Fibroblast of skin of left biceps (primary cell): ENCODE measurements around the gene DNAJC7.

ENCODE experiments used
- DNase-seq, 2 experiments: peaks; one replicate each; pipeline ENCODE4 v3.0.0-alpha.2; 2013; ENCODE audit warnings: low read depth in 2 of 2

Gene DNAJC7

GRCh38 chr17:41975099-41976083, 41.8 kb downstream of the DNAJC7 start:
- DNase-seq = no peak

DNA sequence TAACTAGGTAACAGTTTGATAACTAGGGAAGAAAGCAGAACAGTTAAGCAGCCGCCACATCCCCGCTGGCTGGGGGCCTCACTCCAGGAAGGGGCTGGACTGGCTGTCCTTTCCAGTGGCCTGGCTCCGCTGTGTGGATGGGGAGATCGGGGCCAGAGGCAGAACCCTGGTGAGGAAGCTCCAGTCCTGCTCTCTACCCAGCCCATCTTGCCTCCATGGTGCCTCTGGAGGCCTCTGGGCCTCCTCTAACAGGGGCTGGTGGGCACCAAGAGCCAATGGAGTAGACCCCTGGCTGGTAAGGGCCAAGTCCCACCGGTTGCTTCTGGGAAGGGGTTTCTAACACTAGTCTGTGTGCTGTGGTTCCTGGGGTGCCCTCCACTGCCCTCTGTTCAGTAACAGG, 42.6 kb downstream of the DNAJC7 start:
- no peak for DNase-seq

GRCh38 chr17:41974031-41974430, 43.2 kb downstream of the DNAJC7 start:
- no peak for DNase-seq

DNA sequence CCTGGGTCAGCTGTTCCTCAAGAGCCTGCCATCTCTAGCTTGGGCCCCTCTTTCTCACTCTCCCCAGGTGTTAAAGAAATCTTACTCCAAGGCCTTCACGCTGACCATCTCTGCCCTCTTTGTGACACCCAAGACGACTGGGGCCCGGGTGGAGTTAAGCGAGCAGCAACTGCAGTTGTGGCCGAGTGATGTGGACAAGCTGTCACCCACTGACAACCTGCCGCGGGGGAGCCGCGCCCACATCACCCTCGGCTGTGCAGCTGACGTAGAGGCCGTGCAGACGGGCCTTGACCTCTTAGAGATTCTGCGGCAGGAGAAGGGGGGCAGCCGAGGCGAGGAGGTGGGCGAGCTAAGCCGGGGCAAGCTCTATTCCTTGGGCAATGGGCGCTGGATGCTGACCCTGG, 43.8 kb downstream of the DNAJC7 start:
- no peak for DNase-seq

GRCh38 chr17:41972571-41973407, 44.5 kb downstream of the DNAJC7 start:
- no peak for DNase-seq

- DNase-seq = no peak
These were observed 45.3 kb downstream of the DNAJC7 start for GRCh38 chr17:41971721-41972523.

DNA sequence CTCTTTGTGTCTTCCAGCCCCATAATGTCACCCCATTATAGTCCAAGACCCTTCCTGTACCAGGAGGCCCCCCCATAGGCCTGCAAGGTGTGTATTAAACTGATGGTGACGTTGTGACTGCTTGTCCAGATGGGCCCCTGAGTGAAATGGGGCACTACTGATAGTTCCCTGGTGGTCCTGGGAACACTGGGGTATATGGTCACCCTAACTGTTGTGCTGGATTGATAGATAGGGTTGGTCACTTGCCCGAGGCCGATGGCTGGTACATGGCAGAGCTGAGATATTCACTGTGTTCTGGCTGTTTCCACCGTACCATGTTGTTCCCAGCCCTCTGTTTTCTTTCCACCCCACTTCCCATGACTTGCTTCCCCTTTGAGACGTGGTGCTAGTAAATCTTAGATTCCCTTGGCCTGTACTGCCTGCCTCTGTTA, 46.3 kb downstream of the DNAJC7 start:
- no peak for DNase-seq

GRCh38 chr17:41968676-41969075, 48.6 kb downstream of the DNAJC7 start:
- DNase-seq = no peak

DNA sequence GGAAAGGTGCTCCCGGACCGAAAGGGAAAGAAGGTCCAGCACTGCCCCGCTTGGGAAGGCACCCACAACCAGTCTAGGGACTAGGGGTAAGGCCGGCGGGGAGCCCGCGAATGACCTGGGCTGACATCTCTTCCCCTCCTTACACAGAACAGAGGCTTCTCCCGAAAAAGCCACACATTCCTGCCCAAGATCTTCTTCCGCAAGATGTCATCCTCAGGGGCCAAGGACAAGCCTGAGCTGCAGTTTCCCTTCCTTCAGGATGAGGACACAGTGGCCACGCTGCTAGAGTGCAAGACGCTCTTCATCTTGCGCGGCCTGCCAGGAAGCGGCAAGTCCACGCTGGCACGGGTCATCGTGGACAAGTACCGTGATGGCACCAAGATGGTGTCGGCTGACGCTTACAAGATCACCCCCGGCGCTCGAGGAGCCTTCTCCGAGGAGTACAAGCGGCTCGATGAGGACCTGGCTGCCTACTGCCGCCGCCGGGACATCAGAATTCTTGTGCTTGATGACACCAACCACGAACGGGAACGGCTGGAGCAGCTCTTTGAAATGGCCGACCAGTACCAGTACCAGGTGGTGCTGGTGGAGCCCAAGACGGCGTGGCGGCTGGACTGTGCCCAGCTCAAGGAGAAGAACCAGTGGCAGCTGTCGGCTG, 49.2 kb downstream of the DNAJC7 start:
- no peak for DNase-seq

- DNase-seq = no peak
These were observed 49.9 kb downstream of the DNAJC7 start for GRCh38 chr17:41967141-41967920.

DNA sequence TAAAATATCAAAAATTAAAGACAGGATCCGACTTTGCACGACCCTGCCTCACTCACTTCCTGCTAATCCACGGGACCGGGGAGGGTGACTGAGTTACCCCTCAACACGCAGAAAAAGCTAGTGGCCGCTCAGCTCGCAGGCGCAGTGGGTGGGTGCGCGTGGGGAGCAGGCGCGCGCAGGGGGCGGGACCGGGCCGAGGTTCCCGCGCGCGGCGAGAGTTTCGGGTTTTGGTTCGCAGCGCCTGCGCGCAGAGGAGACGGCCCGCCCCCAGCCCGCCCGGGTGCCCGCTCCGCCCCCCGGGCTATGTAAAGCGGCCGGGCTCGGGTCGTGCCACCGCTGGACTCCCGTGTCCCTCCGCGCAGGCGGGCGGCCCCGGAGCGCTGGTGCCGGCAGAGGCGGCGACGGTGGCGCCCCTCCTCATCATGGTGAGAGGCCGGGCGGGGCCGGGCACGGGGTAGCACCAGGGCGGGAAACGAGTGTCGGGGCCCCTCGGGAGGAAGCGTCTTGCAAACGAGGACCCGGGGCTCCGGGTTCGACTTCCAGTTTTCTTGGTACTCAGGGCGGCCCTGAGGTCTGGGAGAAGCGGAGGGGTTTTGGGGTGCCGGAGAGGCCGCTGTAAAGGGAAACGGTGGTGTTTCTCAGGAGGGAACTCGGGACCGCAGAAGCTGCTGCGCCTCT, 50.6 kb downstream of the DNAJC7 start, which contains the start of gene CNP:
Gene CNP, plus strand, starts transcription at position 333 of the 678 bp plus-strand sequence. Its CDS starts 90 bp downstream, at position 423.
- DNase-seq = peak; percentile 70 to 78

DNA sequence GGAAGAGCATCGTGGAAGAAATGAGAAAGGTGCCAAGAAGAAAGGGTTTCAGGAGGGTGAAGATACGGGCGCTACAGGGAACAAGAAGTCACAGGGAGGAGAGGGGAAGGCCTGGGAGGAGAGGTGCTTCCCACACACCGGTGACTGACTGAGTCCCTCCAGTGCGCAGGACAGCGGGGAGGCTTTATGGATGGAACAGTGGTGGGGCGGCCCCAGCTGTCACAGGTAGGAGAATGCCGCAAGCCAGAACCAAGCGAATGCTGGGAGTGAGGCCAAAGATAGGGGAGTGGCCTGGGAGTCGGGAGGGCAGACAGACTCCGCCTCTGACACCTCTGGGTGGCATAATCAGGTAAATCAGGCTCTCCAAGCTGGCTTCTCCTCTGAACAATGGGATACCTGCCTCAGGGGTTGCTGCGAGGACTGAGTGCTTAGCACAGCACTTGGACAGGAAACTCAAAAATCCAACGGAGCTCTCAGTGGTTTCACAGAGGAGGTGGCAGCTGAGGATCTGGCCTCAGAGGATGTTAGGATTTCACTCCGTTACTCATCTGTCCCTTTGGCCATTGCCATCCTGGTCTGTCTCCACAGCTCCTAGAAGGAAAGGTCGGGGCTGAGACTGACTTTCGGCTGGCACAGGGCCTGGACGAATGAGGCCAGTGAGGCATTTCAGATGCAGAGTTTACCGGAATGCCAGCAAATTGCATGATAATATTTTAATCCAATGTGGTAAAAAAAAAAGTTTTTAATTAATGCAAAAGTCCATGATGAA, 51.4 kb downstream of the DNAJC7 start:
- no peak for DNase-seq

DNA sequence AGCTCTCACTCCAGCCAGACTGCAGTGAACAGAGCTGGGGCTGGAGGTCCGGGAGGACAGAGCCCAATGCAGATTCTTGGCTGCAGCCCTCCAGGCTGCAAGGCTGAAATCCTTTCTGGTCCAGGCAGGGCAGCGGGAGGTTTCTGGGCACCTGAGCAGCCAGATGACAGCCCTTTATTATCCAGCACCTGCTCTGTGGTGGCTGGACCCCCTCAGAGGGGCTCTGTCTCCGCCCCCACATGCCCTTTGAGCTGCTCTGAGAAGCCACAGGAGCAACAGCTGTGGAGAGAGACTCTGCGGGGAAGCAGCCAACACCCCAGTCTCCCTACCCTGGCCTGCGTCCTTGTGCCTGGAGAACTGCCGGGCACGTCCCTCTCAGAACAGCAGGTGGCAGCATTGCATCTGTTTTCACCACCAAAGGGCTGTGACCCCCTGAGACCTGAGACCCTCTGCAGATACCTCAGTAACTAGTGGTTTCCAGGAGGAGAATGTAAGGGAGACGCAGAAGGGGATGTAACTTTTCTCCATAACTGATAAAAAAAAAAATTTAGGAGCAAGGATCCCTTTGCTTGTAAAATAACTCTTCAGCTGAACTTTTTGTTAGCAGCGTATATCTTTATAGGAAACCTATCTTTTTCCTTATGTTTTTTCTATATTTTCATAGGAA, 54.3 kb downstream of the DNAJC7 start:
- DNase-seq = no peak

GRCh38 chr17:41962111-41962510, 55.1 kb downstream of the DNAJC7 start:
- DNase-seq = no peak

DNA sequence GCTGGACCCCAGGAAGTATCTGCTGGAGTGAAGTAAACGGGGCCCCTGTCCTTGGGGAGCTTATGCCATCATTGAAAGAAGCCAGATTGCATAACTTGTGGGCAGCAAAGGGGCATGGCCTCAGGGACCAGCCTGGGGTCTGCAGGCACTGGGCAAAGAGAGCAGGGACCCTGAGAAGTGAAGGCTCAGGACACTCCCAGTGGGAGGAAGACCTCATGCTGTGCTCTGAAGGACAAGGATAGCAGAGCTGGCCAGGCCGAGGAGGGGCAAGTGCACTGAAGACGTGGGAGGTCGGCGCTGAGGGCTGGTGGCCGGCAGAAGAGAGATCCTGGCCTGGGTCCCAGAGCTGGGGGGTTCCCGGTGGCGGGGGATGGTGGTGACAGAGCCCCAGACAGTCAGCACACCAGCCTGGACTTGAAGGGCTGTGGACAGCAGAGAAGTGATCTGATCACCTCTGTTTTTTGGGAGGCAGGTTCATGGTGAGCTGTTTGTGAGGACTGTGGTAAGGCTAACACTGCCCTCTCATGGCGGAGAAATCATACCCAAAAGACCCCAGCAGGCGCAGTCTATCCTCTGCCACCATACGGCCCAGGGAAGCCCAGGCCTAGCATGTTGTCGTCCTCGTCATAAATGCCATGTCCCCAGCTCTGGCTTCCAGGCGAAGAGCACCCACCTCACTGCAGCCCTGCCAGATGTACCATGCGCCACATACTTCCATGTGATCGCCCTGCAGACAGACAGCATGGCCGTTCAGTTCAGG, 57.7 kb downstream of the DNAJC7 start:
- no peak for DNase-seq

- no peak for DNase-seq
These were observed 58.3 kb downstream of the DNAJC7 start for GRCh38 chr17:41959030-41959335.

- DNase-seq = no peak
These were observed 59.3 kb downstream of the DNAJC7 start for GRCh38 chr17:41957869-41958439.
